ENCODE results near the gene TBC1D5.

Gene TBC1D5

GRCh38 chr3:17258823-17259436 is 483.5 kb downstream of the TBC1D5 start:
- no peak for TF ChIP-seq OSR1 (CRISPR knock-in tag; IDR thresholded peaks at IDR 0.05)
- no peak for TF ChIP-seq SNAI2 (CRISPR knock-in tag; IDR thresholded peaks at IDR 0.05)
- ATAC-seq = no peak

GRCh38 chr3:17257269-17257668 is 485.2 kb downstream of the TBC1D5 start:
- no peak for TF ChIP-seq ZNF70 (CRISPR knock-in tag; IDR thresholded peaks at IDR 0.05)
- no peak for TF ChIP-seq SNAI2 (CRISPR knock-in tag; IDR thresholded peaks at IDR 0.05)
- no peak for TF ChIP-seq ZFP30 (CRISPR knock-in tag; IDR thresholded peaks at IDR 0.05)
- TF ChIP-seq ZC3H10 (CRISPR knock-in tag; IDR thresholded peaks at IDR 0.05) = no peak
- no peak for TF ChIP-seq ESRRG (CRISPR knock-in tag; IDR thresholded peaks at IDR 0.05)
- TF ChIP-seq TOX (CRISPR knock-in tag; IDR thresholded peaks at IDR 0.05; ENCODE audit: borderline replicate concordance) = no peak
- TF ChIP-seq, protein P1, sequence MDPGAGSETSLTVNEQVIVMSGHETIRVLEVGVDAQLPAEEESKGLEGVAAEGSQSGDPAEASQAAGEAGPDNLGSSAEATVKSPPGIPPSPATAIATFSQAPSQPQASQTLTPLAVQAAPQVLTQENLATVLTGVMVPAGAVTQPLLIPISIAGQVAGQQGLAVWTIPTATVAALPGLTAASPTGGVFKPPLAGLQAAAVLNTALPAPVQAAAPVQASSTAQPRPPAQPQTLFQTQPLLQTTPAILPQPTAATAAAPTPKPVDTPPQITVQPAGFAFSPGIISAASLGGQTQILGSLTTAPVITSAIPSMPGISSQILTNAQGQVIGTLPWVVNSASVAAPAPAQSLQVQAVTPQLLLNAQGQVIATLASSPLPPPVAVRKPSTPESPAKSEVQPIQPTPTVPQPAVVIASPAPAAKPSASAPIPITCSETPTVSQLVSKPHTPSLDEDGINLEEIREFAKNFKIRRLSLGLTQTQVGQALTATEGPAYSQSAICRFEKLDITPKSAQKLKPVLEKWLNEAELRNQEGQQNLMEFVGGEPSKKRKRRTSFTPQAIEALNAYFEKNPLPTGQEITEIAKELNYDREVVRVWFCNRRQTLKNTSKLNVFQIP (CRISPR knock-in tag; IDR thresholded peaks at IDR 0.05; ENCODE audit: borderline replicate concordance, low read depth) = no peak
- ATAC-seq = no peak

DNA sequence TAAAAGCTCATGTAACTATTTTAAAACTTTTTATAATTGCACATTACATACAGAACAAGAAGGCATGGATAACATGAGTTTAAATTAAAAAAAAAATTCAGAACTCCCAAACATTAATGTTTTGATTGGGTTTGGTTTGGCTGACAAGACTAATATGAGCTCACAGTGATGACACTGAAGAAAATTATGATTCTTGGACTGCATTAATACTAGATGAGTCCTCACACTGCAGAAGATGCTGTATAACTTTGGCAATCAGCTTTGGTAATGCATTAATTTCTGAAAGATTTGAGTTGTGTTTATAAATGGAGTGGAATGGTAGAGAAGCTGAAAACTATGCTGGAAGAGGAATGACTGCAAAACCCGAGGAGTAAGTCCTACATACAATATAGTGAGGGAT is 498.8 kb downstream of the TBC1D5 start:
- TF ChIP-seq RARB (CRISPR knock-in tag; IDR thresholded peaks at IDR 0.05) (no peak), TCF4 (CRISPR knock-in tag; IDR thresholded peaks at IDR 0.05; ENCODE audit: borderline replicate concordance) (no peak), ZFP3 (CRISPR knock-in tag; IDR thresholded peaks at IDR 0.05) (no peak), ZNF8 (CRISPR knock-in tag; IDR thresholded peaks at IDR 0.05) (no peak), PPARA (CRISPR knock-in tag; IDR thresholded peaks at IDR 0.05; ENCODE audit: borderline replicate concordance) (no peak), ZFP30 (CRISPR knock-in tag; IDR thresholded peaks at IDR 0.05) (no peak), ZNF70 (CRISPR knock-in tag; IDR thresholded peaks at IDR 0.05) (no peak), BACH2 (CRISPR knock-in tag; IDR thresholded peaks at IDR 0.05; ENCODE audit: borderline replicate concordance) (no peak), ESRRG (CRISPR knock-in tag; IDR thresholded peaks at IDR 0.05) (no peak), GLIS3 (CRISPR knock-in tag; IDR thresholded peaks at IDR 0.05) (no peak), ZNF565 (CRISPR knock-in tag; conservative IDR thresholded peaks at IDR 0.05; ENCODE audit: low read depth) (no peak), CSDC2 (CRISPR knock-in tag; IDR thresholded peaks at IDR 0.05) (no peak), SNAI2 (CRISPR knock-in tag; IDR thresholded peaks at IDR 0.05) (no peak), OSR1 (CRISPR knock-in tag; IDR thresholded peaks at IDR 0.05) (no peak), ARNTL (CRISPR knock-in tag; IDR thresholded peaks at IDR 0.05; ENCODE audit: borderline replicate concordance, low read depth) (no peak)
- TF ChIP-seq, protein P2, sequence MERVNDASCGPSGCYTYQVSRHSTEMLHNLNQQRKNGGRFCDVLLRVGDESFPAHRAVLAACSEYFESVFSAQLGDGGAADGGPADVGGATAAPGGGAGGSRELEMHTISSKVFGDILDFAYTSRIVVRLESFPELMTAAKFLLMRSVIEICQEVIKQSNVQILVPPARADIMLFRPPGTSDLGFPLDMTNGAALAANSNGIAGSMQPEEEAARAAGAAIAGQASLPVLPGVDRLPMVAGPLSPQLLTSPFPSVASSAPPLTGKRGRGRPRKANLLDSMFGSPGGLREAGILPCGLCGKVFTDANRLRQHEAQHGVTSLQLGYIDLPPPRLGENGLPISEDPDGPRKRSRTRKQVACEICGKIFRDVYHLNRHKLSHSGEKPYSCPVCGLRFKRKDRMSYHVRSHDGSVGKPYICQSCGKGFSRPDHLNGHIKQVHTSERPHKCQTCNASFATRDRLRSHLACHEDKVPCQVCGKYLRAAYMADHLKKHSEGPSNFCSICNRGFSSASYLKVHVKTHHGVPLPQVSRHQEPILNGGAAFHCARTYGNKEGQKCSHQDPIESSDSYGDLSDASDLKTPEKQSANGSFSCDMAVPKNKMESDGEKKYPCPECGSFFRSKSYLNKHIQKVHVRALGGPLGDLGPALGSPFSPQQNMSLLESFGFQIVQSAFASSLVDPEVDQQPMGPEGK (CRISPR knock-in tag; IDR thresholded peaks at IDR 0.05; ENCODE audit: borderline replicate concordance) = no peak
- TF ChIP-seq, protein P1 (CRISPR knock-in tag; IDR thresholded peaks at IDR 0.05; ENCODE audit: borderline replicate concordance, low read depth) = no peak
- TF ChIP-seq, protein P3, sequence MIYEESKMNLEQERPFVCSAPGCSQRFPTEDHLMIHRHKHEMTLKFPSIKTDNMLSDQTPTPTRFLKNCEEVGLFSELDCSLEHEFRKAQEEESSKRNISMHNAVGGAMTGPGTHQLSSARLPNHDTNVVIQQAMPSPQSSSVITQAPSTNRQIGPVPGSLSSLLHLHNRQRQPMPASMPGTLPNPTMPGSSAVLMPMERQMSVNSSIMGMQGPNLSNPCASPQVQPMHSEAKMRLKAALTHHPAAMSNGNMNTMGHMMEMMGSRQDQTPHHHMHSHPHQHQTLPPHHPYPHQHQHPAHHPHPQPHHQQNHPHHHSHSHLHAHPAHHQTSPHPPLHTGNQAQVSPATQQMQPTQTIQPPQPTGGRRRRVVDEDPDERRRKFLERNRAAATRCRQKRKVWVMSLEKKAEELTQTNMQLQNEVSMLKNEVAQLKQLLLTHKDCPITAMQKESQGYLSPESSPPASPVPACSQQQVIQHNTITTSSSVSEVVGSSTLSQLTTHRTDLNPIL (CRISPR knock-in tag; IDR thresholded peaks at IDR 0.05; ENCODE audit: low read depth) = no peak
- TF ChIP-seq, protein P4, sequence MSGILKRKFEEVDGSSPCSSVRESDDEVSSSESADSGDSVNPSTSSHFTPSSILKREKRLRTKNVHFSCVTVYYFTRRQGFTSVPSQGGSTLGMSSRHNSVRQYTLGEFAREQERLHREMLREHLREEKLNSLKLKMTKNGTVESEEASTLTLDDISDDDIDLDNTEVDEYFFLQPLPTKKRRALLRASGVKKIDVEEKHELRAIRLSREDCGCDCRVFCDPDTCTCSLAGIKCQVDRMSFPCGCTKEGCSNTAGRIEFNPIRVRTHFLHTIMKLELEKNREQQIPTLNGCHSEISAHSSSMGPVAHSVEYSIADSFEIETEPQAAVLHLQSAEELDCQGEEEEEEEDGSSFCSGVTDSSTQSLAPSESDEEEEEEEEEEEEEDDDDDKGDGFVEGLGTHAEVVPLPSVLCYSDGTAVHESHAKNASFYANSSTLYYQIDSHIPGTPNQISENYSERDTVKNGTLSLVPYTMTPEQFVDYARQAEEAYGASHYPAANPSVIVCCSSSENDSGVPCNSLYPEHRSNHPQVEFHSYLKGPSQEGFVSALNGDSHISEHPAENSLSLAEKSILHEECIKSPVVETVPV (CRISPR knock-in tag; IDR thresholded peaks at IDR 0.05) = no peak

GRCh38 chr3:17239417-17239816 is 503.0 kb downstream of the TBC1D5 start:
- no peak for ATAC-seq
- TF ChIP-seq TOX (CRISPR knock-in tag; IDR thresholded peaks at IDR 0.05; ENCODE audit: borderline replicate concordance) (no peak), PPARA (CRISPR knock-in tag; IDR thresholded peaks at IDR 0.05; ENCODE audit: borderline replicate concordance) (no peak), ZNF565 (CRISPR knock-in tag; conservative IDR thresholded peaks at IDR 0.05; ENCODE audit: low read depth) (no peak), CSDC2 (CRISPR knock-in tag; IDR thresholded peaks at IDR 0.05) (no peak), ZNF8 (CRISPR knock-in tag; IDR thresholded peaks at IDR 0.05) (no peak), ZNF70 (CRISPR knock-in tag; IDR thresholded peaks at IDR 0.05) (no peak), ESRRG (CRISPR knock-in tag; IDR thresholded peaks at IDR 0.05) (no peak), GLIS3 (CRISPR knock-in tag; IDR thresholded peaks at IDR 0.05) (no peak), ZFP3 (CRISPR knock-in tag; IDR thresholded peaks at IDR 0.05) (no peak), OSR1 (CRISPR knock-in tag; IDR thresholded peaks at IDR 0.05) (no peak), ZFP30 (CRISPR knock-in tag; IDR thresholded peaks at IDR 0.05) (no peak)
- TF ChIP-seq, protein P5, sequence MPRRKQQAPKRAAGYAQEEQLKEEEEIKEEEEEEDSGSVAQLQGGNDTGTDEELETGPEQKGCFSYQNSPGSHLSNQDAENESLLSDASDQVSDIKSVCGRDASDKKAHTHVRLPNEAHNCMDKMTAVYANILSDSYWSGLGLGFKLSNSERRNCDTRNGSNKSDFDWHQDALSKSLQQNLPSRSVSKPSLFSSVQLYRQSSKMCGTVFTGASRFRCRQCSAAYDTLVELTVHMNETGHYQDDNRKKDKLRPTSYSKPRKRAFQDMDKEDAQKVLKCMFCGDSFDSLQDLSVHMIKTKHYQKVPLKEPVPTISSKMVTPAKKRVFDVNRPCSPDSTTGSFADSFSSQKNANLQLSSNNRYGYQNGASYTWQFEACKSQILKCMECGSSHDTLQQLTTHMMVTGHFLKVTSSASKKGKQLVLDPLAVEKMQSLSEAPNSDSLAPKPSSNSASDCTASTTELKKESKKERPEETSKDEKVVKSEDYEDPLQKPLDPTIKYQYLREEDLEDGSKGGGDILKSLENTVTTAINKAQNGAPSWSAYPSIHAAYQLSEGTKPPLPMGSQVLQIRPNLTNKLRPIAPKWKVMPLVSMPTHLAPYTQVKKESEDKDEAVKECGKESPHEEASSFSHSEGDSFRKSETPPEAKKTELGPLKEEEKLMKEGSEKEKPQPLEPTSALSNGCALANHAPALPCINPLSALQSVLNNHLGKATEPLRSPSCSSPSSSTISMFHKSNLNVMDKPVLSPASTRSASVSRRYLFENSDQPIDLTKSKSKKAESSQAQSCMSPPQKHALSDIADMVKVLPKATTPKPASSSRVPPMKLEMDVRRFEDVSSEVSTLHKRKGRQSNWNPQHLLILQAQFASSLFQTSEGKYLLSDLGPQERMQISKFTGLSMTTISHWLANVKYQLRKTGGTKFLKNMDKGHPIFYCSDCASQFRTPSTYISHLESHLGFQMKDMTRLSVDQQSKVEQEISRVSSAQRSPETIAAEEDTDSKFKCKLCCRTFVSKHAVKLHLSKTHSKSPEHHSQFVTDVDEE (CRISPR knock-in tag; IDR thresholded peaks at IDR 0.05) = no peak
- TF ChIP-seq, protein P2 (CRISPR knock-in tag; IDR thresholded peaks at IDR 0.05; ENCODE audit: borderline replicate concordance) = no peak

More for the DNA sequence above, 498.8 kb downstream of the TBC1D5 start:
- ATAC-seq = no peak

Data from SK-N-SH treated with all-trans-retinoic acid at 6 μM for 48 hours (cell line).